Femur (tissue), 1 donor: ENCODE measurements around the gene RFC2.
"Not testable (repeated sequence)": the region's sequence is repeated elsewhere in the genome, so short reads cannot be mapped to it uniquely, and the experiment has no call there.

Source experiments
- DNase-seq: peaks from one replicate; pipeline ENCODE4 v3.0.0-alpha.2; 2017

RFC2 gene

GRCh38 chr7:74282748-74283459 is 28.7 kb upstream of the RFC2 start:
- no peak for DNase-seq

DNA sequence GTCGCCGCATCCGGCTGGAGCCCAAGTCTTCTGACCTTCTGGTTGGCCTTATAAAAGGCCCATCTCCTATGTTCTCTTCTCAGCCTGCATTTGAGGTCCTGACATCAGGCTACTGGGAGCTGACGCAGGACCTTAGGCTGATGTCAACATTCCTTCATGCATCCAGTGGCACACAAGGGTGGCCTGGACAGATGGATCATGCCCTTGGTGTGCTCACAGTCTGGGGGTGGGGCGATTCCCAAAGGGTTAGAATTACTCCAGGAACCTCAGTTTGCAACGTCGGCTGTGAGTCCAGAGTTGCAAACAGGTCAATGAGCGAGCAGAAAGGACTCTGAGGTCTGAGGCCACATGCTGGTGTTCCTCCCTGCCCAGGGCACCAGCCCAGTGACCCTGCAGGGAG is 26.8 kb upstream of the RFC2 start:
- no peak for DNase-seq

- no peak for DNase-seq
Observed at GRCh38 chr7:74277636-74278035, 23.4 kb upstream of the RFC2 start.

GRCh38 chr7:74275401-74275881 is 21.2 kb upstream of the RFC2 start:
- no peak for DNase-seq

GRCh38 chr7:74272305-74273038 is 18.3 kb upstream of the RFC2 start:
- peak; percentile 87 for DNase-seq

DNA sequence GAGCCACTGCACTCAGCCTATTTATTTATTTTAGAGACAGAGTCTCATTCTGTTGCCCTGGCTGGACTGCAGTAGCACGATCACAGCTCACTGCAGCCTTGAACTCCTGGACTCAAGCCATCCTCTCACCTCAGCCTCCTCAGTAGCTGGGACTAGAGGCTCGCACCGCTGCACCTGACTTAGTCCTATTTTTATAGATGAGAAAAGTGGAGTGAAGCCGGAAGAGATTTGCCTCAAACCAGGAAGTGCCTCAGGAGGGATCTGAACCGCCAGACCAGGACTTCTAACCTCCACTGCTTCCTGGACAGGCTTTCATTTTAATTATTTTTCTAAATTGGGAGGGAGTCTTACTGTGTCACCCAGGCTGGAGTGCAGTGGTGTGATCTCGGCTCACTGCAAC is 17.5 kb upstream of the RFC2 start:
- no peak for DNase-seq

DNA sequence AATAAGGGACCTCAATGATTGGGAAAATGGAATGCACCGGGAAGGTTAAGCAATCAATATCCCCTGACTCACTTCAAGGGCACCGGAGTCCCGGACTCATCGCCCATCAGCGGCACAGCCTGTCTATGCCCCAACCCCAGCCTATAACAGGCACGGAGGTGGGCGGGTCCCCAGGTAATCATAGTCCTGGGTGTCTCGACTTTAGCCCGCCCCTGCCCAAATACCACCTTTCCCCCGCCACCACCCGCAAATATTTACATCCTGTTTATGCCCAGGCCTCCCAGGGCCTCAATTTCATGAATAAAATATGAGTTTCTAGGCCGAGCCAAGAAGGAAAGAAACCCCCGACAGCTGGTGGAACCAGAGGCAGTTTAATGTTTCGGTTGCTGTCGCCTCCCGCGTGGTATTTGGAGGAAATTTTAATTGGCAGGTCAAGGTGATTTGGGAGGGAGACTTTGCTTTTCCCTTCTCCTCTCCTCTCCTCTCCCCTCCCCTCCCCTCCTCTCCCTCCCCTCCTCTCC is 15.6 kb upstream of the RFC2 start:
- DNase-seq = peak; percentile 80

DNA sequence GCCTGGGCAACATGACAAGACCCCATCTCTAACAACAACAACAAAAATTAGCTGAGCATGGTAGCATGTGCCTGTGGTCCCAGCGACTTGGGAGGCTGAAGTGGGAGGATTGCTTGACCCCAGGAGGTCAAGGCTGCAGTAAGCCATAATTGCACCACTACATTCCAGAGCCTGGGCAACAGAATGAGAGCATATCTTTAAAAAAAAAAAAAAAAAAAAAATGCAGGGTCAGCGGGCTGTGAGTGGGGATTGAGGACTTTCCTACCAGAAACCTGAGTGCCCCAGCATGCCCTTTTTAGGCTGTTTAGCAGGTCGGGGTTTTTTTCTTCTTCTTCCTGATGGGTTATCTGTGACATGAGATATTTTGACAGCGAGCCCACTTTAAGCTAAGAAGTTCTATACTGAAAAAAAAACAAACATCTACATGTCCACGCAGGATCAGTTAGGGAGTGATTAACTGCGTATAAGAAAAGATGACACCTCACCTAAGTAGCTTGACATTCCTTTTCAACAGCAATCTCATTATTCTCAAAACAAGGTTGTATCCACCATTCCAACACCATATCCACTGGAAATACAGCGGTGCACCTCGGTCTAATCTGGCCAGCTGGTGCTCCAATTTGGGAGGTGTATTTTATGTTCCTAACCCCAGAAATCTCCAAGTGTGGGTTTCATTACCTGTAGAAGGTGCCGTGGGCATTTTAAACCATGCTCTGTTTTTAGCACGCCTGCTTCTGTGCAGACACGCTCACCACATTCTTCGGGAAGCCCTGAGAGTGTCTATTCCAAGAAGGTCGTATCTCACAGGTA is 13.8 kb upstream of the RFC2 start:
- no peak for DNase-seq

DNA sequence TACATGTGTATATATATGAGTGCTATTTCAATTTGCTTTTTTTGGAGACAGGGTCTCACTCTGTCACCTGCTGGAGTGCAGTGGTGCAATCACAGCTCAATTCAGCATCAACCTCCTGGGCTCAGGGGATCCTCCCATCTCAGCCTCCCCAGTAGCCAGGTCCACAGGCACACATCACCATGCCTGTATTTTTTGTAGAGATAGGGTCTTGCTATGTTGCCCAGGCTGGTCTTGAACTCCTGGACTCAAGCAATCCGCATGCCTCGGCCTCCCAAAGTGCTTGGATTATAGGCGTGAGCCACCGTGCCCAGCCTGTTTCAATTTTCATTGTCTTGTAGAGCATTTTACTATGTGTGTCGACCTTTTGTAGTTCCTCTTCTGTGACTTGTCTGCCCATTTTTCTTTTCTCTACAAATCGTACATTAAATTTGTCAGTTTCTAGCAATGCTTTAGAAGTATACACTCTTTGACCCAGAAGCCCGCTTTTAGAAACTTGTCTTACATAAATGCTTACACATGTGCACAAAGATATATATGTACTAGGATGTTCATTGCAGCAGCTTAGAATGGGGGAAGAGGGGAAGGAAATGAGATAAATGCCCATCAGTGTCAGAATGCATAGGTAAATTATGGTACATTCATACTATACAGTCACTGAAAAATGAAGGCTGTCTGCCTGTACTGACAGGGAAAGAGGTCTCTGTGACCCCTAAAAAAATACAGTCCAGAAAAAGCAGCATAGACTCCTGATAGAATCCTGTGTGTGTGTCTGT is 12.2 kb upstream of the RFC2 start:
- DNase-seq = no peak

DNA sequence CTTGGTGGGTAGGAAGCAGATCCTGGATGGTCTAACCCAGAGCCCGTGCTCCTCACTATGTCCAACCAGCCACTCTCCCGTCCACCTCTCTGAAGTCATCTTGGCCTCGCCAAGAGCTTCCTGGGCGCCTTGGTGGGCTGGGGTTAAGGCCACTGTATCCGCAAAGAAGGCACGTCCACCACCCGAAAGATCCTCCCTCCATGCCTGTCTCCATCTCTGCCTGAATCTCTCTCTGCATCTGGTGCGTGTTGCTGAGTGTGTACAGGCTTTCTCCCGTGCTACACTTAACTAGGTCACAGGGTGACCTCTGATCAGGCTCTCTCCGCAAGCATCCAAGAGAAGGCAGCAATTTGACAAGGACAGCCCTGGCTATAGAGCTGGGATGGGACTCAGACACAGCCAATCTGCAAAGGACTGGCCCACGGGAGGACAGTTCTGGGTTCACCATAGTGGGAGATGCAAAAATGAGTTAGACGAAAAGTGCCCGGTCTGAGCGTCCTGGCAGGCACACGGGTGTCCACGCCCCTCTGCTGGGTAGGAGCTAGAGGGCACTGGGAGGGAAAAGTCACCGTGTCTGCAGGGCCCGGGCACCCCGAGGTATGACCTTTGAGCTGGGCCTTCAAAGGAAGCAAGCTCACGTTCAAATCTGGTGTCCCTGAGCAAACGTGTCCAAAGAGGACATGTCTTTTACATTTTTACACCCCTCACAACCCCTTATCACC is 9.4 kb upstream of the RFC2 start:
- no peak for DNase-seq

DNA sequence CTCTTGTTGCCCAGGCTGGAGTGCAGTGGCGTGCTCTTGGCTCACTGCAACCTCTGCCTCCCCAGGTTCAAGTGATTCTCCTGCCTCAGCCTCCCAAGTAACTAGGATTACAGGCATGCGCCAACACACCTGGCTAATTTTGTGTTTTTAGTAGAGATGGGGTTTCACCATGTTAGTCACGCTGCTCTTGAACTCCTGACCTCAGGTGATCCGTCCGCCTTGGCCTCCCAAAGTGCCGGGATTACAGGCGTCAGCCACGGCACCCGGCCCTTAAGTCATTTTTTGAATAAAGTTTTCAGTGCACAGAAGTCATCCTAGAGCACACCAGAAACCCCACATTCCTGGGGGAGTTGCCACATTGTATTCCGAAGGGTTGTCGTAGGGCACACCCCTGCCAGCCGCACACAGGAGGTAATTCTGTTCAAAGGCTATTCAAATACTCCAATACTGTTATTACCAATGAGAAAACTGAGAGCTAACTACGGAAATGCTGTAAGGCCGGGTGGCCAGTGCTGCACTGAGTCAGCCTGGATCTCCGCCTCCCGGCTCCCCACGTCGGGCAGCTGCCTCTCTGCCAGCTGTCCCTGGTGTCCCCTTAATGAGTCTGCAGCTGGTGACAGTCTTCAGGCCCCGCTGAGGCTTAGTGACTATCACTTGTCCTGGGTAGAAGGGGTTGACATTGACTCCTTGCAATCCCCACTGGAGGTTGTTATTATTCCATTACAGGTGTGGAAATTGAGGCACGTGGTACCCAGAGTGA is 8.6 kb upstream of the RFC2 start:
- DNase-seq = peak; percentile 36

GRCh38 chr7:74258639-74259038 is 4.4 kb upstream of the RFC2 start:
- DNase-seq = no peak

DNA sequence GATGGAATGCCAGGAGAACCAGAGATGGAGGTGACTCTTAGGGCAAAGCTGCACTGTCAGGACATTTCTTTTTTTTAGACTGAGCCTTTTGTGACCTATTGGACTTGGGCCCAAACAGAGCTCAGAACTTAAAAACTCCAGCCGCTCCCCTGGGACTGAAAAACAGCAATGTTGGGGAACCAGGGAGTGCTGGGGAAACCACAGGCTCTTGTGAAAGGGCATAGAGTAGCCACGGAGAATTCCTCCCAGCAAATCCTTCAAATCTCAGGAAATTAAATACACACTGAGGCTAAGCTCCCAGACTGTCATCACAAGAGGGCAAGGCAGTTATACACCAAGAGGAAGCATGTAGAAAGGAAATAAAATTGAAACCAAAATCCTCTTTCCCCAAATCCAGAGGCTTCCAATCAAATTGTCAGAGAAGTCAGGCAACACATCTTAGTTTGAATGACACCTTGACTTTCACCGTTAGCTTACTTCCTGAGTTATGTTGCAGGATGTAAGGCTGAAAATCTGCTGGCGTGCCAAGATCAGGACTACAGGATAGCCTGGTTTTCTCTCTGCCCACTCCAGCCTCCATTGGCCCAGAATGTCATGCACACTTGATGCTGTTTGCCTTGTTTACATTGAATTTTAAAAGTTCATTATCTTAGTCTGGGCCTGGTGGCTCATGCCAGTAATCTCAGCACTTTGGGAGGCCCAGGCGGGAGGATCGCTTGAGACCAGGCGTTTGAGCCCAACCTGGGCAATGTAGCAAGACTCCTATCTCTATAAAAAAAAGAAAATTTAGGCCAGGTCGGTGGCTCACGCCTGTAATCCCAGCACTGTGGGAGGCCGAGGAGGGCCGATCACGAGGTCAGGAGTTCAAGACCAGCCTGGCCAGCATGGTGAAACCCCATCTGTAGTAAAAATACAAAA is 2.6 kb upstream of the RFC2 start:
- DNase-seq = peak; percentile 76

DNA sequence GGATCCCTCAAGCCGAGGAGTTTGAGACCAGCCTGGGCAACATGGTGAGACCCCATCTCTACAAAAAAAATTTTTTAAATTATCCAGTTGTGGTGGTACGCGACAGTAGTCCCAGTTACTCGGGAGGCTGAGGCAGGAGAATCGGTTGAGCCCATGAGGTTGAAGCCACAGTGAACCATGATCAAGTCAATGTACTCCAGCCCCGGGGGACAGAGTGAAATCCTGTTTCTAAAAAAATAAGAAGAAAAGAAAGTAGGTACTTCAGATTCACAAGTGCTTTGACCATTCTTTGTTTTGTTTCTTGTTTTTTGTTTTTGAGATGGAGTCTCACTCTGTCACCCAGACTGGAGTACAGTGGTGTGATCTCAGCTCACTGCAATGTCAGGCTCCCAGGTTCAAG is 1.3 kb upstream of the RFC2 start:
- not testable (repeated sequence) for DNase-seq

GRCh38 chr7:74254858-74255379 is 720 bp upstream of the RFC2 start:
- no peak for DNase-seq

GRCh38 chr7:74253835-74254128 is 417 bp downstream of the RFC2 start:
- no peak for DNase-seq

GRCh38 chr7:74253331-74253730 is 868 bp downstream of the RFC2 start:
- DNase-seq = no peak

GRCh38 chr7:74252893-74253292 is 1.3 kb downstream of the RFC2 start:
- no peak for DNase-seq

- DNase-seq = not testable (repeated sequence)
Observed at GRCh38 chr7:74249058-74249457, 5.1 kb downstream of the RFC2 start.

GRCh38 chr7:74248156-74248555 is 6.0 kb downstream of the RFC2 start:
- DNase-seq = no peak
